HG03175 (cell line): ENCODE data around the gene PTPRA.

ENCODE experiments used
- ATAC-seq: cut with Tn5 transposase; IDR thresholded peaks from one replicate; pipeline ENCODE4 v1.9.1; 2021; ENCODE audit warnings: mild to moderate bottlenecking, moderate library complexity; ENCODE audit not compliant: unreplicated experiment

Gene PTPRA

DNA sequence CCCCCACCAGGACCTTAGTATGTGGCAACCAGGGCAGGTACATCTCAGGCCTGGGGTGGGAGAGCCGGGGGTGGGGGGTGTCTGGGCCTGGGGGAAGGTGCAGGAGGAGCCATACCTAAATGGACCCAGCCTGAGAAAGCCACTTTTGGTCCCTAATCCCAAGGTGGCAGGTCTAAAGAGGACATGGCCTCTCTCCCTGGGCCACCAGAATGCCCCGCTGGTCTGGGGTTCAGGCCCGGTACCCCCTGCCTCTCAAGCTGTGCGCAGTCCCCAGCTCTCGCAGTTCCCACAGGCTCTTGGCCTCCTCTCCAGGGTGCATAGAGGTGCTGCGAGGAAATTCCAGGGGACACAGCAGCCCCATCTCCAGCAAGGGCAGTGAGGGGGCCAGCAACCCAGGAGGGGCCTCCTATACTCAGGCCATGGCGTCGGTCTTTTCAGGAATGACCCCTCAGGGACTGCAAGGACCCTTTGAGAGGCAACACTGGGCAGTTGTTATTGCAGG is 212.3 kb downstream of the PTPRA start:
- ATAC-seq, result no peak

DNA sequence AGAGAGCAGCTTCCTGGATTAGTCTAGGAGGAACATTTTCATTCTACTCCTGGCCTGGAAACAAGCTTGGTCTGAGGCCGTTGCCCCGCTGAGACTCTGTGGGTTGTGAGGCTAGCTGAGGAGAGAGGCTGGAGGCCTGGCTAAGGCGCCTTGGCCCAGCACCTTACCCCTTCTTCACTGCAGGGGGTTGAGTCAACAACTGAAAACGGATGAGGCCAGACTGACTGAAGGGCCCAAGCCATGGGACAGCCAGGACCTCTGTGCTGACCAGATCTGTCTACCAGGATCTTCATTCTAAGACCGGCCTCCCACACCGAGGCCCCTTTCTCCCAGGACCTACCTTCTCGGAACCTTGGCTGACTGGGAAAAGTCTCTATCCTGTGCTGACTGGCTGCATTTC is 214.8 kb downstream of the PTPRA start:
- ATAC-seq, result no peak
